SK-N-SH (cell line): ENCODE measurements around the gene DAP.
"Not testable (repeated sequence)": the region's sequence is repeated elsewhere in the genome, so short reads cannot be mapped to it uniquely, and the experiment has no call there.

ENCODE experiments used
- EZH2phosphoT487 ChIP-seq: fragments of 200-600 bp; sonication (generic); IDR thresholded peaks from 2 replicates; pipeline ENCODE4 v1.6.1; 2017; ENCODE audit warnings: low read depth, mixed run types, mild to moderate bottlenecking, antibody characterized with exemption, moderate library complexity, borderline replicate concordance
- RAD21 ChIP-seq: IDR thresholded peaks from 2 replicates; pipeline ENCODE4 v1.6.1; 2012; ENCODE audit warnings: mild to moderate bottlenecking, low read length
- TEAD4 ChIP-seq: IDR thresholded peaks from 2 replicates; pipeline ENCODE4 v1.4.0; 2012; ENCODE audit warnings: mild to moderate bottlenecking, borderline replicate concordance; ENCODE audit not compliant: insufficient read depth
- TF ChIP-seq, protein P1 (sequence below): fragments of 200-600 bp; sonication (generic); IDR thresholded peaks from 2 replicates; pipeline ENCODE4 v1.6.1; 2017; ENCODE audit warnings: antibody characterized with exemption, mild to moderate bottlenecking, moderate library complexity

DNA sequence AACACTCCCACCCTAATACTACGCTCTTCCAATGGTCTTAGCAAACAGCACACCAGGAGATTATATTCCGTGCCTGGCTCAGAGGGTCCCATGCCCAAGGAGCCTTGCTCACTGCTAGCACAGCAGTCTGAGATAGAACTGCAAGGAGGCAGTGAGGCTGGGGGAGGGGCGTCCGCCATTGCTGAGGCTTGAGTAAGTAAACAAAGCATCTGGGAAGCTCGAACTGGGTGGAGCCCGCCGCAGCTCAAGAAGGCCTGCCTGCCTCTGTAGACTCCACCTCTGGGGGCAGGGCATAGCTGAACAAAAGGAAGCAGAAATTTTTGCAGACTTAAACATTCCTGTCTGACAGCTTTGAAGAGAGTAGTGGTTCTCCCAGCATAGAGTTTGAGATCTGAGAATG is 19.2 kb upstream of the DAP start:
- TF ChIP-seq, protein P1, sequence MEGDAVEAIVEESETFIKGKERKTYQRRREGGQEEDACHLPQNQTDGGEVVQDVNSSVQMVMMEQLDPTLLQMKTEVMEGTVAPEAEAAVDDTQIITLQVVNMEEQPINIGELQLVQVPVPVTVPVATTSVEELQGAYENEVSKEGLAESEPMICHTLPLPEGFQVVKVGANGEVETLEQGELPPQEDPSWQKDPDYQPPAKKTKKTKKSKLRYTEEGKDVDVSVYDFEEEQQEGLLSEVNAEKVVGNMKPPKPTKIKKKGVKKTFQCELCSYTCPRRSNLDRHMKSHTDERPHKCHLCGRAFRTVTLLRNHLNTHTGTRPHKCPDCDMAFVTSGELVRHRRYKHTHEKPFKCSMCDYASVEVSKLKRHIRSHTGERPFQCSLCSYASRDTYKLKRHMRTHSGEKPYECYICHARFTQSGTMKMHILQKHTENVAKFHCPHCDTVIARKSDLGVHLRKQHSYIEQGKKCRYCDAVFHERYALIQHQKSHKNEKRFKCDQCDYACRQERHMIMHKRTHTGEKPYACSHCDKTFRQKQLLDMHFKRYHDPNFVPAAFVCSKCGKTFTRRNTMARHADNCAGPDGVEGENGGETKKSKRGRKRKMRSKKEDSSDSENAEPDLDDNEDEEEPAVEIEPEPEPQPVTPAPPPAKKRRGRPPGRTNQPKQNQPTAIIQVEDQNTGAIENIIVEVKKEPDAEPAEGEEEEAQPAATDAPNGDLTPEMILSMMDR = not testable (repeated sequence)
- not testable (repeated sequence) for TF ChIP-seq TEAD4, RAD21, EZH2phosphoT487
